Activated T-cell treated with anti-CD3 and anti-CD28 coated beads, Interleukin-2, amount 50 U/mL, for 24 hours (primary cell): ENCODE results near the gene CRACR2A.

ENCODE experiments used
- DNase-seq: peaks from one replicate; pipeline ENCODE4 v3.0.0-alpha.2; 2020
- H3K27ac Mint-ChIP-seq: 2 replicates; pipeline ENCODE4 v1.8.0; 2020; ENCODE audit warnings: mild to moderate bottlenecking, mixed read lengths
- H3K27me3 Mint-ChIP-seq: 2 replicates; pipeline ENCODE4 v1.8.0; 2020; ENCODE audit warnings: mixed read lengths
- H3K36me3 Mint-ChIP-seq: 2 replicates; pipeline ENCODE4 v1.8.0; 2020; ENCODE audit warnings: low read depth, mixed read lengths
- H3K4me1 Mint-ChIP-seq: 2 replicates; pipeline ENCODE4 v1.8.0; 2020; ENCODE audit warnings: low read depth, mixed read lengths
- H3K4me3 Mint-ChIP-seq: 2 replicates; pipeline ENCODE4 v1.8.0; 2020; ENCODE audit warnings: mild to moderate bottlenecking, moderate library complexity, mixed read lengths
- H3K9me3 Mint-ChIP-seq: 2 replicates; pipeline ENCODE4 v1.8.0; 2020; ENCODE audit warnings: mixed read lengths

Gene CRACR2A

DNA sequence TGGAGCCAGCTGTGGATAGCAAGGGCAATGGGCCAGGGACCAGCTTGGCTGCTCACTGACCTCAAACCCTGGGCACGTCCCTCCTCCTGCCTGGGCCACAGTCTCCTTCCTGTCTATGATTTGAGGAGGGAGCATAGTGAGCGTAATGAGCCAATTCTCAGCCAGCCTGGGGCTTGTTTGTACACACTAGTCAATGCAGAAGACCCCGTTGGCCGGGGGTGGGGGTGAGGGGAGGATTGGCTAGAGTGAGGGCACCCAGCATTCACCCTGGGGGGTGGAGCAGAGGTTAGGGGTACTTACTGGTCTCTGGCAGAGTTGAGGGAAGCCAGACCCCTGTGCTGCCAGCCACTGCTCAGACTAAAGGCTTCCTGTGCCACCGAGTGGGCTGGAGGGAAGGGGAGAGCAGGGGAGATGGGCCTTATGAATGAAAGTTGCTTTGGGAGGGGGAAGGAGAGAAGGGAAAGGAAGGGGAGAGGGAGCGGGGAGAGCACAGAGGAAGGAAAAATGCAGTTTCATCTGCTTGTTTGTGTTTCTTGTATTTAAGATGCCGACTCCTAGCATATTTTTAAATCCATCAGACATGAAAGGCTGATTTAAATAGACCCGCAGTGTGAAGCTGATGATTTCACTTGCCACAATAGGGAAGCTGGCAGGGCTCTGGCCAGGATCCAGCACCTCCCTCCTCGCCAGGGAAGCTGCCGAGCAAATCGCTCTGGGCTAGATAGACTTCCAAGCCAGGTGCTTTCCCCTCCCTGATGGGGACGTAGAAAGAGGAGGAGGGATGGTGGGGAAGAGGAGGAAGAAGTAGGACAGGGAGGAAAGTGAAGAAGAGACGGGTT lies 147.9 kb downstream of the CRACR2A start:
- no peak for DNase-seq
- no peak overlapping the region for H3K27ac Mint-ChIP-seq
- no peak overlapping the region for H3K4me3 Mint-ChIP-seq
- H3K27me3 Mint-ChIP-seq = no peaks in the 10 kb centered on the region
- H3K4me1 Mint-ChIP-seq = peaks cover 2% of the 10 kb centered on the region
- peaks cover 12% of the 10 kb centered on the region for H3K36me3 Mint-ChIP-seq
- no peaks in the 10 kb centered on the region for H3K9me3 Mint-ChIP-seq

GRCh38 chr12:3604286-3604685 lies 148.6 kb downstream of the CRACR2A start:
- Mint-ChIP-seq H3K36me3 (peaks cover 5% of the 10 kb centered on the region), H3K4me3 (no peak overlapping the region), H3K27ac (no peak overlapping the region), H3K4me1 (peaks cover 2% of the 10 kb centered on the region), H3K27me3 (no peaks in the 10 kb centered on the region), H3K9me3 (no peaks in the 10 kb centered on the region)
- DNase-seq = no peak

GRCh38 chr12:3603576-3603975 lies 149.3 kb downstream of the CRACR2A start:
- Mint-ChIP-seq H3K36me3 (no peaks in the 10 kb centered on the region), H3K9me3 (no peaks in the 10 kb centered on the region), H3K27ac (no peak overlapping the region), H3K4me1 (peaks cover 2% of the 10 kb centered on the region), H3K27me3 (no peaks in the 10 kb centered on the region), H3K4me3 (no peak overlapping the region)
- DNase-seq = no peak

DNA sequence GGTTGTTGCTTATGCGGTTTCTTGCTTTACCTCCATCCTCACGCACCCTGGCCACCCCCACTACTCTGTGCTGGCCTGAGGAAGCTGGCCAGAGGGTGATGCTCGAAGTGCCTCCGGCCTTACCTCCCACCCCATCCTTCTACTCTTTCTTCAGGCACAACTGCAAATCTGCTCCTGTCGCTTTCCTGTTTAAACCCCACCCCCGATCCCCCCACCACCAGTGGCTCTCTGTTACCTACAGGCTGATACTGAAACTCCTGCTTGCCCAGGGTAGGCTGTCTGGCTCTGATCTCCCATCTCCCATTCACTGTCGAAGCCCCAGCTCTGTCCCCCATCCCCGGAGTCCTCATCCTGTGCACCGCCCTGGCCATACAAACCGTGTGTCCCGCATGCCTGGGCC lies 150.4 kb downstream of the CRACR2A start:
- Mint-ChIP-seq H3K9me3 (no peaks in the 10 kb centered on the region), H3K36me3 (no peaks in the 10 kb centered on the region), H3K27ac (no peak overlapping the region), H3K4me3 (no peak overlapping the region), H3K4me1 (peaks cover 2% of the 10 kb centered on the region), H3K27me3 (no peaks in the 10 kb centered on the region)
- no peak for DNase-seq

- no peaks in the 10 kb centered on the region for H3K36me3 Mint-ChIP-seq
- no peak for DNase-seq
- no peaks in the 10 kb centered on the region for H3K9me3 Mint-ChIP-seq
- H3K4me3 Mint-ChIP-seq = no peak overlapping the region
- H3K27me3 Mint-ChIP-seq = no peaks in the 10 kb centered on the region
- H3K27ac Mint-ChIP-seq = no peak overlapping the region
- peaks cover 2% of the 10 kb centered on the region for H3K4me1 Mint-ChIP-seq
These were observed 151.3 kb downstream of the CRACR2A start for GRCh38 chr12:3601461-3602150.

DNA sequence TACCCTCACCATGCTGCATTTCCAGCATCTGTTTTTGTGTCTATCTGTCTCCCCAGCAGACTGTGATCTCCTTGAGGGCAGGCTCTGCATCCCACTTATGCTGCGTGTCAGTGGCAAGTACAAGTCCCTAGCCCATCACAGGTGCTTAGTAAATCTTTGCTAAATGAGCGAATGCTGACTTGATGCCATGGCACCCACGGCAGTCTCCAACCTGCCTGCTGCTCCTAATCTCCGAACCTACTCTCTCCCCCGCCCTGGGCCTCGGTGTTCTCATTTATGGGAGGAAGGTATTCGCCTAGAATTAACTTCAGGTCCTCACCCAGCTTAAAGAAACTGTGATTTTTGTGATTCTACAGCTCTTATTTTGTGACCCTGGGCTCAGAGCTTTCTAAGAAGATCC lies 152.0 kb downstream of the CRACR2A start:
- Mint-ChIP-seq H3K36me3 (no peaks in the 10 kb centered on the region), H3K27me3 (no peaks in the 10 kb centered on the region), H3K4me3 (no peak overlapping the region), H3K27ac (no peak overlapping the region), H3K9me3 (no peaks in the 10 kb centered on the region), H3K4me1 (peaks cover 2% of the 10 kb centered on the region)
- DNase-seq = no peak

DNA sequence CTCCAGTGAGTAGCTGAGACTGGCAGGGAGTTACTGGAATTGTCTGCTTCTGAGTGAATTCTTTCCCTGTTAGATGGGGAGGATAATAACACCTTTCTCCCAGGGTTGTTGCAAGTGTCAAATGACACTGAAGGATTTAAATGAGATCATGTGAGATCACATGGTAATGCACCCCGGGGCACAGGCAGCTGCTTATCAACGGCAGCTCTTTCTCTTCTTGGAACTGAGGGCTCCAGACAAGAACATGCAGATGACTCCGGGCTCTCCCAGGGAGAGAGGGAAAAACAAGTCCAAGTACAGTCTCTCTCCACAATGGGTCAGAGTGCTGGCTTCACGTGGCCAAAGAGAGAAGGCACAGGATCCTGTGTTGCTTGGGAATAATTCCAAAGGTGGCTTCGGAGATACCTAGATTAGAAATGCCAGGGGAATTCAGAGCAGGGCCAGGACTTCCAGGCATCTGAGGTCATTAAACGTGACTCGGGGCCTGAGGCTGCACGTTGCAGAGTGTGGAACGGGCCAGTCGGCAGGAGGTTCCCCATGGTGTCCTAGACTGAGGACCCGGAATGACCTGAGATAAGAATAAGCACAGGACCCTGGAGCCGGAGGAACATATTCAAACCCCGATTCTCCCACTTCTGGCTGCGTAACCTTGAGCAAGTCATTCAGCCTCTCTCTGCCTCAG lies 152.7 kb downstream of the CRACR2A start:
- Mint-ChIP-seq H3K9me3 (no peaks in the 10 kb centered on the region), H3K4me3 (no peak overlapping the region), H3K36me3 (no peaks in the 10 kb centered on the region), H3K4me1 (peaks cover under 1% of the 10 kb centered on the region), H3K27me3 (no peaks in the 10 kb centered on the region), H3K27ac (no peak overlapping the region)
- DNase-seq = no peak

DNA sequence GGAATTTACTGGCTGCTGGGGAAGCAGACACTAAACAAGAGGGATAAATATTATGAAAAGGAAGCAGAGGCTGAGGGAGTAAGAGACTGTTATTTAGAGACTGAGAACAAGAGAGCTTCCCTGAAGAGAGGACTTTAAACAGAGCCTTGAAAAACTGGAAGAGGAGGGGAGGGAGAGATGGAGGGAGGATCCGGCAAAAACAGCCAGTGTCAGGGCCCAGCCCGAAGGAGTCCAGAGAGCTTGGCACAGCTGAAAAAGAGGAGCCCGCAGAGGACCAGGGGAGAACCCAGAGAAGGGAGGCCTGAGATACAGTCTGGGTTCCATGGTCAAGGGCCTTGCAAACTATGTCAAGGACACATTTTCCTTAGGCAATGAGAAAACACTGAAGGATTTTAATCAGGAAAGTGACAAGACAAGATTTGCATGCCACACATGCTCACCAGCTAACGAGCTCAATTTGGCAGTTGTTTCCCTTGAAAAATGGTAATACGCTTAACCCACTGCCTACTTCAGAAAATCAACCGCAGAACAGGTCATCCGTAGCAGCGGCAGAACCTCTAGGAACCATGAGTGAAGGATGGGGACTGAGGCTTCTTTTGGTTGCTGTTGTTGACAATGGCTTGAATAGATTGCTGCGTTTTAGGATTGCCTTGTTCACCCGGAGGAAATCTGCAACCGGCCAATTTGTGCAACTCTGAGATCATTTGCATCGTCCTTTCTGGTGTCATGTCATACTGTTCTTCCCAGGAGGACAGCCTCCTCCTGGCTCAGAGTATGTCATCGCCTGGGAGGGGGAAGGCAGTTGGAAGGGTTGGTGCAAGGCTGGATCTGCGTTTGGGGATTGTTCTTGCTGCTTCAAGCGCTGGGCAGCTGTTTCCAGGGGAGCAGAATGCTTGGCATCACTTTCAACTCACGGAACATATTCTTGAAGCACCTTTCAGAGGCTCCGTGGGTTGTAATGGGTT lies 153.7 kb downstream of the CRACR2A start:
- no peaks in the 10 kb centered on the region for H3K4me1 Mint-ChIP-seq

DNA sequence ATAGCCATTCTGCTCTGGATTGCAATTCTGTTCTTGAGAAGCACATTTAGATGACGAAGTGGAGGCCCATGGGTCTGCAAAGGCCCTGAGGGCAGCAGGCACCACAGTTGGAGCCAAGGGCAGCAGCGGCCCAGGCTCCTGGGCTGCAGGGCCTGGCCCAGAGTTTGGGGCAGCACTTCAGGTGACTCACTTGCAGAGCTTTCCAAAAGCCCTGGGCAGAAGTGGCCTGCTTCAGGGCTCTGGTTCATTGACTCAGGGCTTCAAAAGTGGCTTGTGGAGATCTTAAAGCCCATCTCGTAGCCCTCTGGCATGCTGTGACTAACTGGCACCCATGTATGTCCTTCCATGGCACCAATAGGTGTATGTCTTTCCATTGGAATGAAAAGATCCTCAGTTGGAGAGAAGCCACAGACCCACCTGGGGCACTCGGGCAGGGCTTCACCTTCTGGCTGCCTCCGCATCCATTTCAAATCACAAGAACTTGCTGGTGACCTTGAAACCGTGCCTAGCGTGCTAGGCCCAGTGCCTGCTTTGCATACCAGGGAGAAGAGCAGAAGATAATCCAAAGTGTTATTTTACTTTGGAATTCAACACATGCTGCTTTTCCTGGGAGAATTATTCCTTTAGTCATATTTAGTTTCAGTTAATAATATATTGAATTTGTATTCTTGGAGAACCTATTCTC lies 155.2 kb downstream of the CRACR2A start:
- Mint-ChIP-seq H3K27ac (no peak overlapping the region), H3K4me1 (no peaks in the 10 kb centered on the region), H3K36me3 (no peaks in the 10 kb centered on the region), H3K9me3 (no peaks in the 10 kb centered on the region), H3K27me3 (peaks cover 6% of the 10 kb centered on the region), H3K4me3 (no peak overlapping the region)
- no peak for DNase-seq

More for the DNA sequence above, 153.7 kb downstream of the CRACR2A start:
- H3K4me3 Mint-ChIP-seq = no peak overlapping the region
- no peak overlapping the region for H3K27ac Mint-ChIP-seq
- DNase-seq = no peak
- H3K36me3 Mint-ChIP-seq = no peaks in the 10 kb centered on the region
- no peaks in the 10 kb centered on the region for H3K9me3 Mint-ChIP-seq
- H3K27me3 Mint-ChIP-seq = no peaks in the 10 kb centered on the region

DNA sequence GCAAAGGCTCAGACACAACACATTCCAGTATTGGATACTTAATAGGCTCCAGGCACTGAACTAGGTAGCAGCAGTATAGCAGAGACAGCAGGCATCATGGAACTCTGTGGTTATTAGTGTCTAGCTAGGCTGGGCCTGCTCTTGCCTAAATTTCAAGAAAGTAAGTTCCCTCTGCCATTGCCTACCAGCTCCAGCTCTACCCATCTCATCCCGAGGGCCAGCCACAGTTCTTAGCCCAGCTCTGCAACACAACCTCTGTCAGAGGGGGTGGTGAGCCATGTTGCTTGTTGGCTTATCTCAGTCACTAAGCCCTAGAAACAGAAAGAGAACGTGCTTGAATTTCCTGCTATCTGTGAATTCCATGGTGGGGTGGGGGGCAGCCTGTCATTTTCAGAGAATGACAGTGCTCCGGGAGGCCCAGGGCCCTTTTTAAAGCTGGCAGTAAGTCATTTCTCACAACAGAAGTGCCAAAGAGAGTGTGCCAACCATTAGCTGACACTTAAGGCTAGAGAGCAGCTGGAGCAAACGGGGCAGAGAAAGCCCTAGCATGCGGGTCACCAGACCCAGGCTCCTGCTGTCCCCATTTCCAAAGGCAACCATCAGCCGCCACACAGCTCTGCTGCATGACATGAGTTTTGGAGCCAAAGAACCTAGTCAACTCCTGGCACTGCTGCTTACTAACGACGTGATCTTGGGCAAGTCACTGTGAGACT lies 156.1 kb downstream of the CRACR2A start:
- Mint-ChIP-seq H3K9me3 (no peaks in the 10 kb centered on the region), H3K27ac (no peak overlapping the region), H3K4me1 (no peaks in the 10 kb centered on the region), H3K4me3 (no peak overlapping the region), H3K36me3 (no peaks in the 10 kb centered on the region), H3K27me3 (peaks cover 6% of the 10 kb centered on the region)
- no peak for DNase-seq

DNA sequence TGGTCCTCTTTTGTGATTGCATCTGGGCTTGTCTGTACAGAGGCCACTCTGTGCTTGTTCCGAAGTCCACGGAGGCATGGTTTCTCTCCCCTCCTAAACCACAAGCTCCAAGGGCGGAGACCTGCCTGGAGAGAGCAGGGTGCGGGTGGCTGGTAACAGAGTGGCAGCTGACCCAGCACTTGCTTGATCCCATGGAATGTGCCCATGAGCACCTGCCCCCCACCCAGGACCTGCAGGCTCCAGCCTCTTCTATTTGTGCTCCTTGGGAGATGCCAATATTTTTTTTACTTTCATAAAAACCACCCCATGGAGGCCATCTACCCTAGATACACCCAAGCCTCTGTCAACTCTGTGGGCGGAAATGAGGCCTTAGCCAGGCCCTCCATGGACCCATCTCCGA lies 157.2 kb downstream of the CRACR2A start:
- Mint-ChIP-seq H3K4me3 (no peak overlapping the region), H3K27me3 (peaks cover 6% of the 10 kb centered on the region), H3K36me3 (no peaks in the 10 kb centered on the region), H3K9me3 (no peaks in the 10 kb centered on the region), H3K27ac (no peak overlapping the region), H3K4me1 (no peaks in the 10 kb centered on the region)
- DNase-seq = no peak

DNA sequence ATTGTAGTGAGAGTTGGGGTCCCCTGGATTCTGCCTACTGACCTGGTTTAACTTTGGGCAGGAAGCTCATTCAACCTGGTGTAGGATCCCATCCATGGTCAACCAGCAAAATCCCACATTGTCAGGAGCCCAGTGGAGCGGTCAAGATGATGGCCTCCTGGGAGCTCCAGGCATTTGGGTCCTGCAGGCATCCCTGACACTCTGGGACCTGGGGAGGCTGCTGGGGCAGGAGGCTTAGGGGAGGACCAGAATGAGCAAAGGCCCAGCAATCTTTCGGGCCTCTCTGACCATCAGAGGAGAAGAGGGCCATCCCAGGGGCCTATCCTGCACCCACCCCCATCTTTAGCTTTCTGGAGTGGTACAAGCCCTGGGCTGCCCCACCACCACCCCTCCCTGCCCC lies 157.9 kb downstream of the CRACR2A start:
- DNase-seq = no peak
- no peaks in the 10 kb centered on the region for H3K36me3 Mint-ChIP-seq
- H3K27ac Mint-ChIP-seq = no peak overlapping the region
- no peaks in the 10 kb centered on the region for H3K4me1 Mint-ChIP-seq
- peaks cover 8% of the 10 kb centered on the region for H3K27me3 Mint-ChIP-seq
- no peak overlapping the region for H3K4me3 Mint-ChIP-seq
- no peaks in the 10 kb centered on the region for H3K9me3 Mint-ChIP-seq

DNA sequence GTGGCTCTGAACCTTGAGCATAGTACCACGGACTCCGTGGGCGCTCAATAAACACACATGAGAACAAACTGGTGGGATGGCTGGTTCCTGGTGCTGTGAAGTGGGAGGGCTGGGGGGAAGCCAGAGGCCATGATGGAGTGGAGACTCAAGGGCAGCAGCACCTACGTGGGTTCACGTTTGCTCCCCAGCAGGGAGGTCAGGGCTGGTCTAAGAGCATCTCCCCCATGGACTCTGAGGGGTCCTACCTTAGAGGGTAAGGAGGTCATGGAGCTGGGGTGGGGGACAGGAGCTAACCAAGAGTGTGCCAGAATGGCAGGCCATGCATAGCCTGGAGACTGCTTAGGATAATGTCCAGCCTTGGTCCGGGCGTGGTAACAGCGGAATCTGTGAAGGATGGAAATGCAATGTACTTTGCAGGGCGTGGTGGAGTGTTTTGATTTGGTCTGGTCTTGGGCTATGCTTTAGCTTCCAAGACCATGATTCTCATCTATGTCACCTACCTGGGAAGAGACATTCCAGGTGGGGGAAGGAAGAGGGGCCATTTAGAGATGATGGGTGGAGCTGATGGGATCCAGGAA lies 158.9 kb downstream of the CRACR2A start:
- no peak for DNase-seq
- no peaks in the 10 kb centered on the region for H3K4me1 Mint-ChIP-seq
- peaks cover 16% of the 10 kb centered on the region for H3K27me3 Mint-ChIP-seq
- no peak overlapping the region for H3K4me3 Mint-ChIP-seq
- H3K9me3 Mint-ChIP-seq = no peaks in the 10 kb centered on the region
- no peak overlapping the region for H3K27ac Mint-ChIP-seq
- no peaks in the 10 kb centered on the region for H3K36me3 Mint-ChIP-seq
